HG03139 (cell line): Measurements from ENCODE around the gene CCDC178.

Experiments
- ATAC-seq: cut with Tn5 transposase; IDR thresholded peaks from one replicate; pipeline ENCODE4 v1.9.1; 2021; ENCODE audit not compliant: unreplicated experiment

The CCDC178 gene

DNA sequence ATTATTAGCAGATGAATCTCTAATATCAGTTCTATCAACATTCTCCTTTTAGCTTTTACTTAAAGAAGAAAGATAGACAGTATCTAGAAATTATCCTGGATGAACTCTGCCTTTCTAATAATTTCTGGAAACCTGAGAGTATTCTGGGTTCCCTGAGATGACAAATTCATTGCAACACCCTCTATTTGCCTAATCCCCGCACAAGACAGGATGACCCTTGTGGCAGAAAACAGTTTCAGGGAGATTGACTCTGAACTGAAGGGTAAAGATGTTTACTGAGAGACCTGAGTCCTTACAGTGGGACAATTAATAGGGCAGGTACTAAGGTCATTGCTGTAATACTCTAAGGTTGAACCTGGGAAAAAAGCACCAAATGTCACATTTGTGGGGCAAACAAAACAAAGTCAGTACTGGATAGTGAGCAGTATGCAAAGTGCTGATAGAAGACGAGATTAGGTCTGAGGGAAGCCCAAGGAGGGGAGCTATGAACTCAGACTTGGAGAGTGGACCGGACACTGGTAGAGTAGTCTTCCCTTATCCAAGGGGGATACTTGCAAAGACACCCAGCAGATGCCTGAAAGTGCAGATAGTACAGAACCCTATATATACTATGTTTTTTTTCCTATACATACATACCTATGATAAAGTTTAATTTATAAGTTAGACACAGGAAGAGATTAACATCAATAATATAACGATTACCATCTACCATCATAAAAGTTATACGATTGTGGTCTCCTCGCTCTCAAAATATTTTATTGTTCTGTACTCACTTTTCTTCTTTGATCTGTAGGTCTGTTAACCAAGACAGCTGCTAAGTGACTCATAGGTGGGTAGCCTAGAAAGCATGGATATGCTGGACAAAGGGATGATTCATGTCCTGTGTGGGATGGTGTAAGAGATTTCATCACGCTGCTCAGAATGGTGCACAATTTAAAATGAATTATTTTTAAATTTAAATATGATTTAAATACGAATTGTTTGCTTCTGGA is 519.4 kb downstream of the CCDC178 start:
- ATAC-seq = no peak

DNA sequence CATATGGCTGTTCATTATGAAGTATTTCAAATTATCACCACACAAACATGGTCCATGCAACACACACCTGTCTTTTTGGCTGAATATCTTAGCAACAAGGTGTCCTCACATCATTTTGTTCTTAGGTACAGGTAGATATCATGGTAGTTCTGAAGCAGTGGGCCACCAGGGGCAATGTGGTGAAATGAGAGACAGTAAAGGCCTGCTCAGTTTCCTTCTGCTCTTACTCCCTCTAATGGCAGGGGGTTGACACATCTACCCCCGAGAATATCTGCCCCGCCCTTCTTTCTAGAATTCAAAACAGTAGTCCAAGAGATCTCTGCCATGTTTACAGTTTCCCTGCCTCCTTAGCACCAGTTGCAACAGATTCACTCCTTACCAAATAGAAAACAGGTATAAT is 520.7 kb downstream of the CCDC178 start:
- peak; percentile 98 for ATAC-seq

GRCh38 chr18:32918692-32919250 is 521.8 kb downstream of the CCDC178 start:
- ATAC-seq = no peak

DNA sequence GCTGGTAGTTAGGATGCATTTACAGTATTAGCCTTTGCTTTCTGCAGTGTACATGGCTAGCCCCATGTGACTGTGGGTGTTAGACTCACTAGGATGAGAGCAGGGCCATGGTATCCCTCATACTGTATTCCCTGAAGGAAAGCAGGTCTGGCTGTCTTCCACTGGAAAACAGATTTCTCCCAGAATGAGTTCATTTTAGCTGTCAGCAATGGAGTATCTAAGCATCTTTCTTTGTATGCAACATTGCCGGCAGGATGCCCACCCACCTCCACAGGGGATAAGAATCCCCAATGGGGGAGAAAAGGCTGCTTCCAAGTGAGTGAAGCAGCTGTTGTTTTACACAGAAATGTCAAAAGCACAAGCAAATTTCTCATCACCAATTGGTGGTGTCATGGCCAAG is 525.0 kb downstream of the CCDC178 start:
- ATAC-seq = no peak

- no peak for ATAC-seq
Measured at GRCh38 chr18:32911660-32912284, 528.7 kb downstream of the CCDC178 start.

GRCh38 chr18:32910694-32911296 is 529.7 kb downstream of the CCDC178 start:
- ATAC-seq = no peak

DNA sequence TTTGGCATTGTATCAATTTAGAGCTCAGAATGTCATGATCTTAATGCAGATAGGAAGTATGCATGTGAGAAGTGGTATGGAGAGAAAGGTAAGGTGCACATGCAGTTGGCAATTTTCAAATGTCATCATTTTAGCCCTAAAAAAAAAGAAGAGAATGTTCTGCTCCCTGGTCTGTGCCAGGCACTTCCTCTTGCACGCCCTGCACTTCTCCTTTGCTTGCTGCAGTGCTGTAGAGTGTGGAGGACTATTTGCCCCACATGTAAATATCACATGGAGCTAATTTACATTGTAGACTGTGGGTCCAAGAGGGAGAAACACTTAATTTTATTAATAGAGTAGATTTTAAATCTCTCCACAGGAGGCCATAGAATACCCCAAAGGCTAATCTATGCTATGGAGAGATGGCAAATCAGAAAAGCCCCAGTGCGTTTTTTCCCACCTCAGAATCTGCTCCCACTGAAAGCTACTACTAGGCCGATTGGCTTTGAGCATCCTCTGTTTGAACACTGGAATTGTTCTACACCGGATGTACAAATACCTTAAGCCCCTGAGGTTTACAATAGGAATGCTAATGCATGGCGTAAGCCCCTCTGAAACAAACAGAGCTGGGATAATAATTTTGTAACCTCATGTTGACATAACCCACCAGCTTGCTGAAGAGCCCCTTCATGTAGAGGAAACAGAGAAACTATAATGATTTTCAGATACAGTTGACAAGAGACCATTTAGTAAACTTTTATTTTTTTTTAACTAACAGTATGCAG is 530.5 kb downstream of the CCDC178 start:
- ATAC-seq = no peak

DNA sequence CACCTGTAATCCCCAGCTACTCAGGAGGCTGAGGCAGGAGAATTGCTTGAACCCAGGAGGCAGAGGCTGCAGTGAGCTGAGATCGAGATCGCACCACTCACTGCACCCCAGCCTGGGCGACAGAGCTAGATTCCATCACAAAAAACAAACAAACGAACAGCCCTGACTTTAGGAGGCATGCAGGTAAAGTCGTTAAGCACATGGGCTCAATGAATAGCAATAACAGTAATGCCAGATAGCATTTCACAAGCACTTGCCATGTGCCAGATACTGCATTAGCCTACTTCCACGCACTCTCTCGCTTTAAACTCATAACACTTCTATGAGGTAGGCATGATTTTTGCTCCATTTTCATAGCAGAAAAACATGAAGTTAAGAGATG is 532.1 kb downstream of the CCDC178 start:
- no peak for ATAC-seq

DNA sequence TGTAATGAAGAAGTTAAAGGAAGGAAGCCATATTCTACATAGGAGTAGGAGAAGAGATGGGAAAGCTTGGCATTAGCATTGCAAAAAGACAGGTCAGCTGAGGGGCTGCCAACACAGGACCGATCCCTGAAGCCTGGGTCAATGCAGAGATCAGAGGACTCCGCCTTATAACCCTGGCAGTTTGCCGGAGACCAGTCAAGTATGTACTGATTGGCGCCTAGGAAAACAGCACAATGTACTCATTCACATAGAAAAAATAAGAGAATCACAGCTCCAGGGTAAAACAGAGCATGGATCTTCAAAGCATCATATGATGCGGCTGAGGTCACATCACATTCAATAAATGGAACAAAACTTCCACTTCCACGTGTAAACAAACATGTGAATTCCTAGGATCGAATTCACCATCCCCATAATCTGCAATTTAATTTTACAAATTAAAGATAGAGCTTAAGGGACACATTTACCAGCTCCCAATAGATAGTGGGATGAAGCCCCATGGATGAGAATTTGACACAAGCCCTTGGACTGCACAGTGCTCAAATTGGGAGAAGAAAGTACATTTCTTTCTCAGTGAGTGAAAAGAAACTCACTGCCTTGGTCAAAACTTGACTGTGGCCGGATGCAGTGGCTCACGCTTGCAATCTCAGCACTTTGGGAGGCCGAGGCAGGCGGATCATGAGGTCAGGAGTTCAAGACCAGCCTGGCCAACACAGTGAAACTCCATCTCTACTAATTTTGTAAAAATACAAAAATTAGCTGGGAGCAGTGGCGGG is 532.7 kb downstream of the CCDC178 start:
- ATAC-seq = no peak

DNA sequence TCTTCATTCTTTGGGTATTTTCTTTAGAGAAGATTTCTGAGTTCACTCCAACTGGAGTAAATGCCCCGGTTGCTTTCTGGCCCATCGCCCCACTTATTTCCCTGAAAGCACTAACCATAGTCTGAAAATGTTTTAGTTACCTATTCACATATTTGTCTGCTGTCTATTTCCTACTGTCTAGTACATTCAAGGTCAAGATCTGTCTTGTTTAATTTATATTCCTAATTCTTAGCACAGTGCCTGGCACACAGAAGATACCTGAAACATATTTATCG is 533.3 kb downstream of the CCDC178 start:
- no peak for ATAC-seq

- ATAC-seq = no peak
Measured at GRCh38 chr18:32906506-32907310, 533.8 kb downstream of the CCDC178 start.

DNA sequence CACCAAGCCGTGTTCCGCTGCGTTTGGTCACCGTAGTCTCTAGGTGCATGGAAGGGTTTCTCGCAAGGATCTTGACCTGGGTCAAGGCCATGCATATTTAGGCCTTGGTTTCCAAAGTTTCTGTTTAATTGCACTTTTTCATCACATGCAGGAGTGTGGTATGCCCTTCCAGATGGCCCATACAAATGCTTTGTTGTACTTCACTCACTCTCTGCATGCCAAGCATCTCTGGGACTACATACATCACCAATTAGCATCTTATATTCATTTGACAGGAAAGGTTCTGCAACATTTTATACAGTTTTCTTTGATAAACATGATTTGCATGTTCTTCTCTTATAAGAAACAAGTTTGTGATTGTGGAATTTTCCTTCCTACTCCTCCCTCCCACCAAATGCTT is 534.9 kb downstream of the CCDC178 start:
- ATAC-seq = no peak

DNA sequence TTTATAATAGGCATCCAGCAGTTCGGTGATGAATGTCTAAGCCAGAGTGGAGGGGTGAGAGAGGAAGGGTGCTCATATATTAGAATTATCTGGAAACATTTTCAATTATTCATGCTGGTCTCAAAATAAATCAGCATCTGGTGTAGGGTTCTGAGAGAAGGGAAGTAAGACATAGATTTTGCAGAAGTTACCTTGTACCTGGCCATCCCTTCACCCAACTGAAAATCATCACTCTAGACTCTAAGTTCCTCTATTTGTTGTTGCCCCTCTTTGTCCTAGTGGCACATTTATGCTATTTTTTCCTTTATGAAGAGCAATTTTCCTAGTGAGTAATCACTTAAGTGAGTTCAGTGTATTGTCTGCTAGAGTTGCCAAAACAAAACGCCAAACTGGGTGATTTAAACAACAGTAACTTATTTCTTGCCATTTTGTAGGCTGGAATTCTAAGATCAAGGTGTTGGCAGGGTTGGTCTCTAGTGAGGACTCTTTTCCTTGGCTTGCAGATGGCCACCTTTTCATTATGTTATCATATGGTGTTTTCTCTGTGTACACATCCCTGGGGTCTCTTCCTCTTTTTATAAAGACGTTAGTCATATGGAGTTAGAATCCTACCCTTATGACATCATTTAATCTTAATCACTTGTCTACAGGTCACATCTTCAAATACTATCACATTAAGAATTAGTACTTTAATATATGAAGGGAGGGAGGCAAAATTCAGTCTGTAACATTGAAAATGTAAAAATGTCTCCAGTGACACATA is 537.8 kb downstream of the CCDC178 start:
- ATAC-seq = no peak

GRCh38 chr18:32899819-32900218 is 540.7 kb downstream of the CCDC178 start:
- no peak for ATAC-seq

- no peak for ATAC-seq
Measured at GRCh38 chr18:32896776-32897547, 543.6 kb downstream of the CCDC178 start.

- ATAC-seq = no peak
Measured at GRCh38 chr18:32893915-32894314, 546.6 kb downstream of the CCDC178 start.

- no peak for ATAC-seq
Measured at GRCh38 chr18:32891797-32892196, 548.7 kb downstream of the CCDC178 start.

GRCh38 chr18:32891130-32891529 is 549.4 kb downstream of the CCDC178 start:
- peak; percentile 60 for ATAC-seq
